Esophagus muscularis mucosa (tissue), 4 donors: ENCODE data around the gene TATDN3. TPM values are rescaled to one million over a fixed set of nuclear protein-coding genes. Genes with fewer than 3 reads are reported as not detected.

Experiments
- DNase-seq: peaks from one replicate; pipeline ENCODE4 v3.0.0-alpha.2; 2017; ENCODE audit errors: extremely low spot score
- H3K27ac ChIP-seq, 4 donors: fragments of 200-600 bp; sonication (generic); replicated peaks in 1 of 4; 1 replicate in 3 of 4; 2 replicates in 1 of 4; pipeline ENCODE4 v1.5.1; 2016 to 2019; ENCODE audit warnings: mild to moderate bottlenecking in 1 of 4
- H3K27me3 ChIP-seq, 4 donors: fragments of 200-600 bp; sonication (generic); one replicate each; pipeline versions ENCODE4 v1.5.1 to v1.6.0; 2016 to 2019
- H3K36me3 ChIP-seq, 4 donors: fragments of 200-600 bp; sonication (generic); one replicate each; pipeline ENCODE4 v1.5.1; 2016 to 2019
- H3K4me1 ChIP-seq, 4 donors: fragments of 200-600 bp; sonication (generic); one replicate each; pipeline ENCODE4 v1.5.1; 2016 to 2019
- H3K4me3 ChIP-seq, 4 donors: fragments of 200-600 bp; sonication (generic); 1 replicate in 2 of 4; 2 replicates in 2 of 4; pipeline ENCODE4 v1.5.1; 2016 to 2019; ENCODE audit warnings: mild to moderate bottlenecking in 4 of 4, moderate library complexity in 1 of 4
- H3K9me3 ChIP-seq, 4 donors: fragments of 200-600 bp; sonication (generic); 1 replicate in 3 of 4; 2 replicates in 1 of 4; pipeline ENCODE4 v1.5.1; 2016 to 2019
- CTCF ChIP-seq, 3 experiments: fragments of 200-600 bp in 2 of 3; fragments of 450-650 bp in 1 of 3; sonication (generic) in 2 of 3; IDR thresholded peaks; one replicate each; pipeline ENCODE4 v1.5.1; 2017 to 2019; ENCODE audit warnings: antibody characterized with exemption in 3 of 3, mild to moderate bottlenecking in 2 of 3, moderate library complexity in 1 of 3
- EP300 ChIP-seq: sonication (generic); formaldehyde crosslinking; IDR thresholded peaks from one replicate; pipeline ENCODE4 v1.6.1; 2017; ENCODE audit warnings: antibody characterized with exemption
- POLR2A ChIP-seq: fragments of 450-650 bp; IDR thresholded peaks from one replicate; pipeline ENCODE4 v1.6.1; 2017; ENCODE audit warnings: antibody characterized with exemption, moderate library complexity, mild to moderate bottlenecking, low read depth
- POLR2AphosphoS5 ChIP-seq, 2 donors: sonication (generic); formaldehyde crosslinking; IDR thresholded peaks; one replicate each; pipeline ENCODE4 v1.6.1; 2017; ENCODE audit warnings: antibody characterized with exemption in 2 of 2
- WGBS: methylation state at CpG from one replicate; pipeline ENCODE4 v1.1.5; 2018; 5-methylcytosine and 5-hydroxymethylcytosine counted together
- intact Hi-C: fragments of 100-400 bp; cut with DNase I; formaldehyde crosslinking; loops from one replicate; pipeline ENCODE4 v1.15.1; 2023
- small RNA-seq, 3 donors: library from RNA; depleted of rRNA; stranded (forward); fragments of <200 nt; gene quantifications; one replicate each; pipeline ENCODE3, GENCODE V24; 2016
- total RNA-seq, 4 donors: library from RNA; depleted of rRNA; stranded (reverse); fragments of >200 nt; gene quantifications; one replicate each; pipeline versions ENCODE4 v1.1.0 to v1.2.1, GENCODE V29; 2016

Gene TATDN3
- total RNA-seq, 4 donors from 2014 or later, result 9.9 to 14.1 (median 12.6) TPM

GRCh38 chr1:212864201-212864600, 72.5 kb downstream of the TATDN3 start:
- intact Hi-C loops, result no loop called here
- H3K27me3 ChIP-seq, result no peaks in the 10 kb centered on the region
- H3K9me3 ChIP-seq, result no peaks in the 10 kb centered on the region
- TF ChIP-seq POLR2A, result no peak
- no peak for TF ChIP-seq POLR2AphosphoS5 (IDR thresholded peaks at IDR 0.05)
- no peak for TF ChIP-seq EP300
- TF ChIP-seq CTCF (IDR thresholded peaks at IDR 0.05), result no peak
- peaks cover 0 to 17% (median 5%) of the 10 kb centered on the region in 4 donors for H3K36me3 ChIP-seq
- no peak for DNase-seq
- H3K4me1 ChIP-seq, result peaks cover 5 to 39% (median 22%) of the 10 kb centered on the region in 4 donors
- WGBS, result 89% methylated on average over 4 of the region's 4 CpGs
- no peak overlapping the region for H3K4me3 ChIP-seq
- no peak overlapping the region for H3K27ac ChIP-seq

Small RNA genes lying within 50 kb of the gene (small RNA-seq; reads per million reads assigned to genes)
- gene AC104333.1 (0 reads per million in 3 donors), gene AC104333.2 (0 reads per million in 3 donors)

Other genes with a start within 250 kb of the TATDN3 start
- 10 to 100 TPM in 1 of 4 donors, 1 to 10 TPM in 3; 2.9 to 29.7 (median 3.7) TPM for gene ATF3, start 183.1 kb upstream of the TATDN3 start, total RNA-seq
- gene BATF3, start 92.1 kb upstream of the TATDN3 start, total RNA-seq, result 1 to 10 TPM; 2.1 to 8.1 (median 5.9) TPM
- gene NSL1, start 117 bp upstream of the TATDN3 start, total RNA-seq, result 10 to 100 TPM; 20.0 to 42.0 (median 30.8) TPM
- not detected for gene SPATA45, start 55.8 kb downstream of the TATDN3 start, total RNA-seq
- 1 to 10 TPM; 3.1 to 4.3 (median 3.7) TPM for gene FLVCR1, start 66.4 kb downstream of the TATDN3 start, total RNA-seq
- 1 to 10 TPM; 1.9 to 8.3 (median 2.6) TPM for gene VASH2, start 158.6 kb downstream of the TATDN3 start, total RNA-seq
- 10 to 100 TPM; 24.4 to 46.1 (median 34.8) TPM for gene ANGEL2, start 224.0 kb downstream of the TATDN3 start, total RNA-seq